ENCODE measurements around the gene FCHO2. TPM values are rescaled to one million over a fixed set of nuclear protein-coding genes. Genes with fewer than 3 reads are reported as not detected.

Gene FCHO2, protein sequence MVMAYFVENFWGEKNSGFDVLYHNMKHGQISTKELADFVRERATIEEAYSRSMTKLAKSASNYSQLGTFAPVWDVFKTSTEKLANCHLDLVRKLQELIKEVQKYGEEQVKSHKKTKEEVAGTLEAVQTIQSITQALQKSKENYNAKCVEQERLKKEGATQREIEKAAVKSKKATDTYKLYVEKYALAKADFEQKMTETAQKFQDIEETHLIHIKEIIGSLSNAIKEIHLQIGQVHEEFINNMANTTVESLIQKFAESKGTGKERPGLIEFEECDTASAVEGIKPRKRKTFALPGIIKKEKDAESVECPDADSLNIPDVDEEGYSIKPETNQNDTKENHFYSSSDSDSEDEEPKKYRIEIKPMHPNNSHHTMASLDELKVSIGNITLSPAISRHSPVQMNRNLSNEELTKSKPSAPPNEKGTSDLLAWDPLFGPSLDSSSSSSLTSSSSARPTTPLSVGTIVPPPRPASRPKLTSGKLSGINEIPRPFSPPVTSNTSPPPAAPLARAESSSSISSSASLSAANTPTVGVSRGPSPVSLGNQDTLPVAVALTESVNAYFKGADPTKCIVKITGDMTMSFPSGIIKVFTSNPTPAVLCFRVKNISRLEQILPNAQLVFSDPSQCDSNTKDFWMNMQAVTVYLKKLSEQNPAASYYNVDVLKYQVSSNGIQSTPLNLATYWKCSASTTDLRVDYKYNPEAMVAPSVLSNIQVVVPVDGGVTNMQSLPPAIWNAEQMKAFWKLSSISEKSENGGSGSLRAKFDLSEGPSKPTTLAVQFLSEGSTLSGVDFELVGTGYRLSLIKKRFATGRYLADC
- 16.9 and 26.3 TPM in 2 replicates for total RNA-seq (2022)
- percentile 85 among the genes with signal in this experiment for Bru-seq, nascent RNA
- BruChase-seq, experiment 1, labeled RNA remaining after a 6-hour chase: percentile 73 among the genes with signal in this experiment
- BruChase-seq, experiment 2, labeled RNA remaining after a 2-hour chase: percentile 83 among the genes with signal in this experiment
- long read RNA-seq, partial matches to known transcripts: 7 of 12 reads
- long read RNA-seq, other reads (novel, unspliced or antisense): 5 of 12 reads

GRCh38 chr5:72955768-72956323, at the start of gene FCHO2:
FCHO2 (plus strand) TSS chr5:72956041; CDS start chr5:72956097, 56 bp downstream.
- H3K36me3 Mint-ChIP-seq (ENCODE audit: insufficient read depth, unreplicated experiment): peaks cover 7% of the 10 kb centered on the region
- H3K27ac Mint-ChIP-seq (ENCODE audit: low read depth, unreplicated experiment): peak within 1 kb of the TSS; percentile 99
- BruUV-seq (replicated peaks): no TSS peak
- H3K4me3 Mint-ChIP-seq (ENCODE audit: unreplicated experiment): peak within 1 kb of the TSS; percentile 86
- H3K9me3 Mint-ChIP-seq (ENCODE audit: unreplicated experiment): no peaks in the 10 kb centered on the region
- no peaks in the 10 kb centered on the region for H3K27me3 Mint-ChIP-seq (ENCODE audit: insufficient read depth, unreplicated experiment)
- peak; percentile 48 for TF ChIP-seq CTCF (IDR thresholded peaks at IDR 0.05; ENCODE audit: unreplicated experiment)
- POLR2A ChIA-PET: interaction anchor here (0.5 to 5.2 kb wide), 22 partner anchors 11 to 635 kb away, joined by 3 to 48 read pairs (median 5); partner anchors contain the start of genes BTF3, FOXD1, MRPS27 and PTCD2
- intact Hi-C loops (cut with micrococcal nuclease): loop anchor here (2.0 to 10.0 kb wide), 3 partner anchors 75 to 499 kb away; no protein-coding TSS in a partner anchor
- peaks cover 44% of the 10 kb centered on the region for H3K4me1 Mint-ChIP-seq (ENCODE audit: insufficient read depth, unreplicated experiment)
- CTCF ChIA-PET: interaction anchor here (0.7 to 2.0 kb wide), 10 partner anchors 30 to 1078 kb away, joined by 3 to 6 read pairs (median 3); no protein-coding TSS in a partner anchor
- DNase-seq (ENCODE audit: unreplicated experiment): peak; percentile 98

- intact Hi-C loops (cut with micrococcal nuclease): no loop called here
- no peak for TF ChIP-seq CTCF (IDR thresholded peaks at IDR 0.05; ENCODE audit: unreplicated experiment)
- Mint-ChIP-seq H3K4me1 (ENCODE audit: insufficient read depth, unreplicated experiment) (no peaks in the 10 kb centered on the region), H3K27me3 (ENCODE audit: insufficient read depth, unreplicated experiment) (no peaks in the 10 kb centered on the region), H3K36me3 (ENCODE audit: insufficient read depth, unreplicated experiment) (peaks cover 88% of the 10 kb centered on the region), H3K27ac (ENCODE audit: low read depth, unreplicated experiment) (no peak overlapping the region), H3K9me3 (ENCODE audit: unreplicated experiment) (no peaks in the 10 kb centered on the region), H3K4me3 (ENCODE audit: unreplicated experiment) (no peak overlapping the region)
- ChIA-PET POLR2A (interaction anchor here (1.0 to 1.6 kb wide), 2 partner anchors 11 to 19 kb away, joined by 3 read pairs; no protein-coding TSS in a partner anchor), CTCF (interaction anchor here (0.7 kb wide), 1 partner anchor 438 kb away, joined by 3 read pairs; no protein-coding TSS in a partner anchor)
- no TSS peak for BruUV-seq (replicated peaks)
- DNase-seq (ENCODE audit: unreplicated experiment): no peak
Measured at GRCh38 chr5:72906806-72907205, 49.0 kb upstream of the FCHO2 start.

GRCh38 chr5:72908664-72909063, 47.2 kb upstream of the FCHO2 start:
- TSS peak; percentile 43 for BruUV-seq (replicated peaks)
- no peak overlapping the region for H3K27ac Mint-ChIP-seq (ENCODE audit: low read depth, unreplicated experiment)
- POLR2A ChIA-PET: no interaction called here
- no peak overlapping the region for H3K4me3 Mint-ChIP-seq (ENCODE audit: unreplicated experiment)
- DNase-seq (ENCODE audit: unreplicated experiment): no peak
- no peaks in the 10 kb centered on the region for H3K9me3 Mint-ChIP-seq (ENCODE audit: unreplicated experiment)
- intact Hi-C loops (cut with micrococcal nuclease): no loop called here
- H3K27me3 Mint-ChIP-seq (ENCODE audit: insufficient read depth, unreplicated experiment): no peaks in the 10 kb centered on the region
- CTCF ChIA-PET: interaction anchor here (0.6 to 0.7 kb wide), 2 partner anchors 106 to 159 kb away, joined by 4 to 6 read pairs; no protein-coding TSS in a partner anchor
- H3K4me1 Mint-ChIP-seq (ENCODE audit: insufficient read depth, unreplicated experiment): no peaks in the 10 kb centered on the region
- no peak for TF ChIP-seq CTCF (IDR thresholded peaks at IDR 0.05; ENCODE audit: unreplicated experiment)
- H3K36me3 Mint-ChIP-seq (ENCODE audit: insufficient read depth, unreplicated experiment): peaks cover 82% of the 10 kb centered on the region

Data from MCF 10A (cell line).